Measurements from ENCODE around the gene FBXL13.
A peak's percentile ranks its signal among the peaks of the same experiment; 100 is the strongest.
"Not testable (repeated sequence)": the region's sequence is repeated elsewhere in the genome, so short reads cannot be mapped to it uniquely, and the experiment has no call there.

FBXL13 gene

DNA sequence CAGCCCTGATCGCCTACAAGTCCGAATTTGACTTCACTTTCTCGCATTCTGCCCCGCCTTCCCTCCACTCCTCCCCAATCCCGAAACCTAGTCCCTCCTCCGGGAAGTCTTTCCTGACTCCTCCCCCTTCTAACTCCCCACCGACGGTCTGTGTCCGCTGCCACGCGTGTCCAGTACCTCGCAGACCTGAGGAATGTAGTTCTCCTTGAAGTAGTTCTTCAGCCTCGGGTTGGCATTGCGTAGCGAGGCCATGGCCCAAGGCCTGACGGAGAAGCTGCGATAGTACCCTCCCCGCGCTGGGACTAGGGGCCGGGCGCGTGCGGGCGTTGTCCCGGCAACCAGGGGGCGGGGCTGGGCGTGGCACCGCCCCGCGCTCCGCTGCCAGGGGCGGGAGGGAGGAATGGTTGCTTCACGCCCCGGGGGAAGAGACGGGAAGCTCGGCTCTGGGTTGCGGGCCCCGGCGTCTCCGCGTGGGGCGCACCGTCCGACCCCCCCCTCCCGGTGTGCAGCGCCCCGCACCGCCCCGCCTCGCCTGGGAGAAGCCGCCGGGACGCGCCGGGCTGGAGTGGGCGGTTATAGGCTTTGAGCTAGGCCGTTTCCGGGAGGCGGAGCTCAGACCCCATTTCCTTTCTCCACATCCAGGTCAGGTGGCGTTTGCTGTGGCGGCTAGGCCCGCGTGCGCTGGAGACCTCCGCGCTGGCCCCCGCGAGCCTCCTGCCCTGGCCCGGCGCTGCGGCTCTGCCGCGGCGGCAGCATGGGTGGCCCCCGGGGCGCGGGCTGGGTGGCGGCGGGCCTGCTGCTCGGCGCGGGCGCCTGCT is at the start of gene FBXL13, which contains the start of gene ARMC10:
FBXL13 (minus strand) TSS at position 278 of the 818 bp plus-strand sequence.
ARMC10 (plus strand) TSS at position 622 of the 818 bp plus-strand sequence; CDS start at position 755, 133 bp downstream.
- DNase-seq = peak; percentile 90

DNA sequence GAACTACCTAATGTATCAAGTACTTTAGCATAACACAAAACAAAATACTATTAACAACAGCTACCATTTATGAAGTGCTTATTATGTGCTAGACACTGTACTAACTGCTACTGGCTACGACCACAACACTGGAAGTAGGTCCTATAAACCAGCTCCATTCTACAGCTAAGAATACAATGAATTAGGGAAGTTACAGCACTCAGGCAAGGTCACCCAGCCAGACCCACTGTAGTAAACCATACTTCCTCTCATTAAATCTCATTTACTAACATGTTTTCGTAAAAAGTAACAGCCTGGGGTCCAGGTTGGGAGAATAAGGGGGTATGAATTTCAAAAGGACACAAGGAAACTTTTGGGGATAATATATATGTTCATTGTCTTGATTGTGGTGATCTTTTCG is 48.9 kb upstream of the FBXL13 start:
- no peak for DNase-seq

DNA sequence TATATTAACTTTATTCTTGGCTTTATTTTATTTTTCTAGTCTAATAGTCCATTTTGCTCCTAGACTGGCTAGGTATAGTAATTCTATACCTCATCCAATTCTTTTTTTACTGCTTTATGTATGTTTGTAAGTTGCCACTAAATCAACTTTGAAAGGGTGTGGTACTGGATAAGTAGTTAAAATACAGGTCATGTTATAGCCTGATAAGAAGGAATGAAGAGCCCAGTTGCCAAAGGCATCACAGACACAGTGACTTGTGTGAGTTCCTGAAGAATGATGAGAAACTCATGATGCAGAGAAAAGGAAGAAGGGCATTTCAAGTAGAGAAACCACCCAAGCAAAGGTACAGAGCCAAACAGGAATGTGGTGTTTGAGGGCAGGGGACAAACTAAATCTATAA is 47.0 kb upstream of the FBXL13 start:
- no peak for DNase-seq

DNA sequence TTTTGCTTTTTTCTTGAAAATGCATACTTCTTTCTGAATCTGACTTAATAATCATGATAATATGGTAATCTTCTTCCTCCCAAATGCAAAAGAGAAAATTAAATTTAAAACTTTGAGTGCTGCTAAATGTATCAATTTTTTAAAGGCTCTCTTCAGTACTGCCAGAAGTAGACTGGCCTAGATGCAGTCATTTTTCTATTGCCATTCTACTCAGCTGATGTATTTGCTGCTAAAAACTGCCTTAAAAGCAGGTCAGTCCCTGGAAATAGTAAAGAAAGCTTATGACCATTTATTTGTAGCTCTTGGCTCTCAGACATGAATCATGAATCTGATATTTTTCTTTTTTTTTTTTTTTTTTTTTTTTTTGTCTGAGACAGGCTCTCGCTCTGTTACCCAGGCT is 45.8 kb upstream of the FBXL13 start:
- no peak for DNase-seq

DNA sequence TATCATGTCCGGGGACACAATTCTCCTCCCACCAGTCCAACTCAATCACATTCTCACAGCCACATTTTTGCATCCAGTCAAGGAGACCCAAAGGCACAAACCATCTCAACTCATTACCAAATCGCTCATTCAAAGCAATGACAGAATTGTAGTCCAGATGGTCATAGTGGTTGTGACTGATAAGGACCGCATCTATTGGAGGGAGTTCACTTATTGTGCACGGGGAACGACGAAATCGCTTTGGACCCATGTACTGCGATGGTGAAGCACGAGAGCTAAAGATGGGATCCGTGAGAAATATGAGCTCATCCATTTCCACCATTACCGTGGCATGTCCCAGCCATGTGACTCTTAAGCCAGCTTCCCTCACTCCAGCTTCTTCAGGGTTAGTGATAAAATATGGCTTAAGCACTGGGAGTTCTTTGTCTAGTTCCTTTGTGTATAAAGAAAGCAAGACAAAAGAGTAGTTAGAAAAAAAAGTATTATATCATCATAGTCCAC is 45.2 kb upstream of the FBXL13 start:
- DNase-seq = no peak

DNA sequence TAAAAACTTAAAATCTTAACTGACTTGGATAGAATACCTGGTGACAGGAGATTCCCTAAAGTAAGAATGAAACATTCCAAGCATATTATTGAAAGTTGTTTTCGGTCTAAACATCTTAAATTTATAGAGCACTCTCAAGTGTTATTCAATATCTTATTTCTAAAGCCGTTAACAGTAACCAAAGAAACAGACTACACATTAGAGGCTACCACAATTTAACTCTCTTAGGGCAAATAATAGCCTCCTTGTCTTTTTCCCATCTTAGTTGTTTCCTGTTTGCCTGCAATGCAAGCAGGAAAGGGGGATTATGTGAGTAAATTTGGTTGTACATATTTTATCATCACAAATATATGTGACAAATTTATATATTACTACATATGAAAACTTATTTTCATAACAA is 42.9 kb upstream of the FBXL13 start:
- DNase-seq = no peak

DNA sequence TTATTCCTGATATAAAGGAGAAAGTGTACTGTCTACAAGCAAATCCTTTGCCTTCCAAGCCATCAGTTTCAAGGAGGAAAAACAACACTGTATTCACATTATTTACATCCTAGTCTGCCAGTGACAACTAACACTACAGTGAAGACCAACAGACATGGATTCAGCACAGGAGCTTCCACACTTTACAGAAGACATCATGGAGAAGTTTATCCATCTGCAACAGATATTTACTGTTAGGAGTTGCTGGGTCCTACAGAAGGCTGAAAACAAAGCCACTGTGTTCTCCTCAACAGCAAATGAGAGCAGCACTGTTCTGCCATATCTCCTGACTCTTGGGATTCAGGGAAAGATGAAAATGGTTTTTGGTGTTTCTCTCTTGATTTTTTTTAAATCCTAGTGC is 42.4 kb upstream of the FBXL13 start:
- no peak for DNase-seq

DNA sequence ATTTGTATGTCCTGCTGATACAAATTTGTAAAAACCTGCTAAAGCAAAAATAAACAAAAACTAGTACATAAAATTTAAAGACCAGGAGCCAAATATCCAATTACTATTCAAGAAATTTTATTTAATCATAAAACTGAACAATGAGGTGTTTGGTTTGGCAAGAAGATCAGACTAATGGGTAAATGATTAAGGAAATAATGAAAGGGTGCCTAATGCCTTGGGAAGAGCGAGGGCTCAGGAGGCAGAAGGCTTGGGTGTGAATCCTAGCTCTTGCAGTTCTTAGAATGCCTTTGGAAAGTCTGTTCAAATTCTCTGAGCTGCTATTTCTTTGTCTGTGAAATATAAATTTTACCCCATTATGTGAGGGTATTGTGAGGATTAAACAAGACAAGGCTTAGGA is 41.9 kb upstream of the FBXL13 start:
- no peak for DNase-seq

DNA sequence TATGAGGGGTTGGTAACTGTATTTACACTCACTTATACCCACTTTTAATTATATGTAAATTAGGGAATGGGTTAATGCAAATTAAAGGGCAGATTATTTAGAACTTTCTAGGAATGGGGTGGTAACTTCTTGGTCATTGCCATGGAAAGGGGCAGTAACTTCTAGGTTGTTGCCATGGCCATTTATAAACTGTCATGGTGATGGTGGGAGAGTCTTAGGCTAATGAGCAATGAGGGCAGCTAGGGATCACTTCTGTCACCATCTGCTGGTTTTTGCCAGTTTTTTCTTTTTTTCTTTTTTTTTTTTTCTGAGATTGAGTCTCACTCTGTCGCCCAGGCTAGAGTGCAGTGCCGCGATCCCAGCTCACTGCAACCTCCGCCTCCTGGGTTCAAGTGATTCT is 41.2 kb upstream of the FBXL13 start:
- no peak for DNase-seq

DNA sequence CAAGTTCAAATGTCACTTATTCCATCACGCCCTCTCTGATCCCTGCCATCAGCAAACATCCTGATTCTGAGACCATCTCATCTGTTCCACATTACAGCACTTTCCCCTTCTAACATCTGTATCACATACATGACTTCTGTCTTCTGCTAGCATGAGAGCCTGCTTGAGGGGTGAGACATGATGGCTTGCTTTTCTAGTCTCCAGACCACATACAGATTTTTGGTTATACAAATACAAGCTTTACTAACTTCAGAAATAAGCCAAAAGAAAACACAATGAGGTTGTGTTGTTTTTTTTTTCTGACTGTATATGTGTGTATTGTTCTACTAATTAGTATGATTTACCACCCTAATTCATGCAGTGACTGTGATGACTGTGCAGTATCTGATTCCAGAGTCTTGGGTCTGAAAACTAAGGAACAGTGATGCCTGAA is 40.0 kb upstream of the FBXL13 start:
- DNase-seq = no peak

DNA sequence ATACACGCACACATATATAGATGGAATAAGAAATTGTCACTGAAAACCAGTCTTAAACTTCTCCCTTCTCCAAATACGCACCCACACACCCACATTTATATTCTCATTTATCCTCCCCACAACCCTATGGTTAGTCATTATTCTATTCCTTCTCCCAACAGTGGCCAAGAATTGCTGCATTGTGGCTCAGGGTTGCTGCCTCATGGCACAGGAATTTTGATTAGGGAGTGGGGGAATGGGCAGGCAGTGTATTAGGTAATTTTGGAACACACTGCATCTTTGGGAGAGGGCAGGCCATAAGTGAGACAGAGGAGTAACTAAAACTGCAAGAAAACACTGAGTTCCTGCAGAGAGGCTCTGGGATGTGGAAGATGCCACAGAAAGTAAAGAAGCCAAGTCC is 38.6 kb upstream of the FBXL13 start:
- DNase-seq = no peak

DNA sequence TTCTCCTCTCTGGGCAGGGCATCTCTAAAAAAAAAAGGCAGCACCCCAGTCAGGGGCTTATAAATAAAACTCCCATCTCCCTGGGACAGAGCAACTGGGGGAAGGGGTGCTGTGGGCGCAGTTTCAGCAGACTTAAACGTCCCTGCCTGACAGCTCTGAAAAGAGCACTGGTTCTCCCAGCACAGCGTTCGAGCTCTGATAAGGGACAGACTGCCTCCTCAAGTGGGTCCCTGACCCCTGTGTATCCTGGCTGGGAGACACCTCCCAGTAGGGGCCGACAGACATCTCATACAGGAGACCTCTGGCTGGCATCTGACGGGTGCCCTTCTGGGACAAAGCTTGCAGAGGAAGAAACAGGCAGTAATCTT is 32.1 kb upstream of the FBXL13 start:
- DNase-seq = not testable (repeated sequence)

DNA sequence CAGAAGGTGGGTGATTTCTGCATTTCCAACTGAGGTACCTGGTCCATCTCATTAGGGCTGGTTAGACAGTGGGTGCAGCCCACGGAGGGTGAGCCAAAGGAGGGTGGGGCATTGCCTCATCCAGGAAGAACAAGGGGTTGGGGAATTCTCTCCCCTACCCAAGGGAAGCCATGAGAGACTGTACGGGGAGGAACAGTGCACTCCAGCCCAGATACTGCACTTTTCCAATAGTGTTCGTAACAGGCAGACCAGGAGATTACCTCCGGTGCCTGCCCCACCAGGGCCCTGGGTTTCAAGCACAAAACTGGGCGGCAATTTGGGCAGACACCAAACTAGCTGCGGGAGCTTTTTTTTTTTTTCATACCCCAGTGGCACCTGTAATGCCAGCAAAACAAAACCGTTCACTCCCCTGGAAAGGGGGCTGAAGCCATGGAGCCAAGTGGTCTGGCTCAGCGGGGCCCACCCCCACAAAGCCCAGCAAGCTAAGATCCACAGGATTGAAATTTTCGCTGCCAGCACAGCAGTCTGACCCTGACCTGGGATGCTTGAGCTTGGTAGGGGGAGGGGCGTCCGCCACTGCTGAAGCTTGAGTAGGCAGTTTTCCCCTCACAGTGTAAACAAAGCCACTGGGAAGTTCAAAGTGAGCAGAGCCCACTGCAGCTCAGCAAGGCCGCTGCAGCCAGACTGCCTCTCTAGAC is 31.6 kb upstream of the FBXL13 start:
- no peak for DNase-seq

DNA sequence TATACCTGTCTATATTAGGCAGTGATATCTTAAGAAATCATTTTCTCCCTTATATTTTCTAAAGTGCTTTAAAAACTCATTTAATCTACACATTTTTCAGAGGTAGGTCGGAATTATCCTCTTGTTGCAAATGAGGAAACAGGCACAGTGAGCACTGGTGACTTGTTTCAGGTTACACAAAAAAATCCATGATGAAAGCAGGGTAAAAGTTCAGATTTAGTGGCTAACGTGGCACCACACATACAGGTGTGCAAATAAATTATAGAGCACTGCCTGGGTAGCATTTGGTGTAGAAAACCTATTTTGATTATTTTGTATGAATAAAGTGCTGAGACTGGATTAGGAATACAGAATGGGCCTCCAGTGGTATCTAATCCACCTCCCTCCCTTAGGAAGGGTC is 26.9 kb upstream of the FBXL13 start:
- DNase-seq = no peak

DNA sequence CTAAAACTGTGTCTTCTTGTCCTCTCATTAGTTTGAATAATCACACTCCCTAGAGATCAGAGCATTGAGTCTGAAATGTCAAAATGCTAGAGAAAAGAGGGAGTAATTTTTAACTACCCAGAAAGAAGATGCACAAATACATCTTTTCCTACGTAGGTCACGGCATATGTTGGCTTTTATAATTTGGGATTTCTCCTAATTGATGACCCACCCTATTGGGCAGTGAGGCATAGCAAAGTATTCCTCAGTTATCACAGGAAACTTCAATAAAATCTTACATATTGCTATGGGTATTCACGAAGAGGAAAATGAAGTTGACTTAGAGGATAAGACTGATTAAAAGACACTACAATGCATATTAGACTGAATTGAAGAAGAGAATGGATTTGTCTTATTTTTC is 25.8 kb upstream of the FBXL13 start:
- no peak for DNase-seq

DNA sequence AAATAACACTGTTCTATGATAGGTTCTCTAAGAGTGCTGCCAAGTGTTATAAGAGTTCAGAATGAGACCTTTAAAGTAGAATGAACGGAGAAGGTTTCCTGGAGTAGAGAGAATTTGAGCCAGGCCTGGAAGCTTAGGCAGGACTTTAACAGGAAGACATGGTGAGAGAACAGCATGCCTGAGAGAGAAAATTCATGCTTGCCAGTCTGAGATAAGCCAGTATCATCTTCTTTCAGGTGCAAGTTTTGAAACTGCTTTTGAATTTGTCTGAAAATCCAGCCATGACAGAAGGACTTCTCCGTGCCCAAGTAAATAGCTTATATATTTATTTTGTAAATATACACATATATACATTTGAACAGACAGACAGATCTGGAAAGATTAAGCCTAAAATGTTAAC is 22.4 kb upstream of the FBXL13 start:
- no peak for DNase-seq

DNA sequence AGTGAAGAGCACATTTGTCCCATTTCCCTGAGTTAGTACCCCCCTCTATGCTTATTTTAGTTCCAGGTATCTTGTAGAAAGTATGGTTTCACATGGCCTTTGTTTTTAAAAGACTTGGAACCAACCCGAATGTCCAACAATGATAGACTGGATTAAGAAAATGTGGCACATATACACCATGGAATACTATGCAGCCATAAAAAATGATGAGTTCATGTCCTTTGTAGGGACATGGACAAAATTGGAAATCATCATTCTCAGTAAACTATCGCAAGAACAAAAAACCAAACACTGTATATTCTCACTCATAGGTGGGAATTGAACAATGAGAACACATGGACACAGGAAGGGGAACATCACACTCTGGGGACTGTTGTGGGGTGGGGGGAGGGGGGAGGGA is 21.0 kb upstream of the FBXL13 start:
- not testable (repeated sequence) for DNase-seq

DNA sequence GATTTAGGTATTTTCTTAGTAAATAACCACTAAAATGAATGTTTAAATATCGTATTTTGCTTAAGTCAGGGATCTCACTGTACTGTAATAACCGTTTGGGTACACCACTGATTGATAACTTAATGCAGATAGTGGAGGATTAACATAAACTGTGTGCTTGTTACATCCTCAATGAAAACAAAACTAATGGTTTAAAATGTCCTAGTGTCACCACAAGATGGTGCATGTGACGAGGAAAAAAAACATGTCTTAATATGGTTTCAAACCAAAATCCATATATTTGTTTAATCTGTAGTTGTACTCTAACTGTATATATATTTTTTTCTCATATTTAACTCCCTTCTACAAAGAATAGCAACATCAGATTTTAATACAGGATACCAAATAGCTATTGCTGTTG is 19.5 kb upstream of the FBXL13 start:
- DNase-seq = no peak

DNA sequence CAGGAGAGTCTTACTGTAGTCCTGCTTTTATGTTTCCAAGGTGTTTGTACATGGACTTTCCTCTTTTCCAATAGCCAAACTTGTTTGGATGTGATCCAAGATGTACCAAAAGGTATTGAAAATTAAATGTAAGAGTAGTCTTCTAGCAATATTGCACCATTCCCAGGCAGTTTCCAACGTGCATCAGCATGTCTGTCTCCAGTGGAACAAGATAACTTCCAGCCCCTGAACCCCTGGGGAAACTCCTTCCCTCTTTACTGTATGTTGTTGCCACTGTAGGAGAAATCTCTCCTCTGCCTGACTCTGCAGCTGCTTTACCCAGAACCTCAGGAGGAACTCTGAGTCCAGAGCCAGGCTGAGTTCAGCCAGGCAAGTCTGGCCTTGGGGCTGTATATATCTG is 18.8 kb upstream of the FBXL13 start:
- DNase-seq = no peak

DNA sequence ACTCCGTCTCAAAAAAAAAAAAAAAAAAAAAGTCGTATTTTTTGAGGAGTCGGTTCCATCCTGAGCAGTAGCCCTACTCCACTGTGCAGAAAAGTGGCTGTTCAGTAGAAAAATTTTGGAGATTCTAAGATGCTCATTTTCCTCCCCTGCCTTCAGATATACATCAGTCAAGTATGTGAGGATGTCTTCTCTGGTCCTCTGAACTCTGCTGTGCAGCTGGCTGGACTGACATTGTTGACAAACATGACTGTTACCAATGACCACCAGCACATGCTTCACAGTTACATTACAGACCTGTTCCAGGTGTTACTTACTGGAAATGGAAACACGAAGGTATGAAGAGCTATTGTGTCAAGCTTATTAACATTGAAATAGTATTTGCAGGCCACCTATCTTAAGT is 17.7 kb upstream of the FBXL13 start:
- DNase-seq = not testable (repeated sequence)

DNA sequence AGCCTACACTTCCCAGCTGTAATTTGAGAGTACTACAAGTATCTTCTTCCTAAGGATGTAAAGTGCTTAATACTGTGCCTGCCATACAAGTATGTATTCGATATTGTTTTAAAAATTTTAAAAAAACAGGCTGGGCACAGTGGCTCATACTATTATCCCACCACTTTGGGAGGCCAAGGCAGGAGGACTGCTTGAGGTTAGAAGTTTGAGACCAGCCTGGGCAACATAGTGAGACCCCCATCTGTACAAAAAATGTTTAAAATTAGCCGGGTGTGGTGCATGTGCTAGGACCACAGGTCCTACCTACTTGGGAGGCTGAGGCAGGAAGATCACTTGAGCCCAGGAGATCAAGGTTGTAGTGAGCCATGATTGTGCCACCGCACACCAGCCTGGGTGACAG is 8.6 kb upstream of the FBXL13 start:
- DNase-seq = no peak

DNA sequence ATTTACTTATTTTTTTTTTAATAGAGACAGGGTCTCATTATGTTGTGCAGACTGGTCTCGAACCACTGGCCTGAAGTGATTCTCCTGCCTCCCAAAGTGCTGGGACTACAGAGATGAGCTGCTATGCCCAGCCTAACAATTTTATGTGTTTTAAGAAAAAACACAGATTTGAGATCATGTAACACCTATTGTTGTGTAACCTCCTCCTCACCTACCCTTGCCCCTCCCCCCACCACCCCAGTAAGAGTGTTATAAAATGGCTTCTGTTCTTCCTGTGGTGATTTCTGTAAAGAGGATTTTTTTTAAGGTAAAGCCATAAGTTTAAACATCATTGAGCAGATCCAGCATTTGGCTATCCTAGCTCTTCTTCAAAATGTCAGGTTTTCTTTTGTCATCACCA is 7.9 kb upstream of the FBXL13 start:
- no peak for DNase-seq

DNA sequence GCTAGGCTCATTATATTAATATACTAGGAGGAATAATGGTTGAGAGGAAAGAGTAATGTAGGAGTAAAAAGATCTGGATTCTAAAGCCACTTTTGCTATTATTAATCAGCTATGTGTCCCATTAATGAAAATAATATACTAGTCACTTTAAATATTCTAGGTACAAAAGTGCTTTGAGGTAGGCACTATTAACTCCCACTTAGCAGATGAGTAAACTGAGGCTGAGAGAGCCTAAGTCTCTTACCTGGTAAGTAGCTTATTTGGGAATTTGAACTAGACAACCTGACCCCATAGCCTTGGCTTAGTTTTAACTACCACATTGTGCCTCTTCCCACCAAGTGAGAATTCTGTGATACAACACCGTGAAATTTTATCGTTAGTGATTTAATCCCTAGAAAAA is 6.3 kb upstream of the FBXL13 start:
- DNase-seq = no peak

DNA sequence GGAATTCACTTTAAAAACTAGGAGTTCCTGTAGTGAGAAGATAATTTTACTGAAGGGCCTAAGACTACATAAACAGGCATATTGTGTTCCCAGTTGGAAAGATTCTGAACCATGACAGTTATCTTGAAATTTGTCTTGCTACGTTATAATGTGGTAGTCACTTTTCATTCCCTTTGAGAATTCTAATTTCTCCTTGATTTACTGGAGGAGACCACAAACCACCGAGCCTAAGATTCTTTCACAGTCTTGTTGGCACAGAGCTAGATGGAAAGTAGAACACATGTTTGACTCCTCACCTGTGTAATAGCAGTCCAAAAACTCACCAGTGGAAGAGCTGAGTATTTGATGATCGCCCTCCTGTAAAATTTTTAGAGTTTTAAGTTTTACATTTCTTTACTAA is 5.2 kb upstream of the FBXL13 start:
- no peak for DNase-seq

Data from activated naive CD4-positive, alpha-beta T cell treated with anti-CD3 and anti-CD28 coated beads, Interleukin-2, amount 50 U/mL, for 16 hours (primary cell).